Measurements from ENCODE around the gene PPP1R3D.

DNA sequence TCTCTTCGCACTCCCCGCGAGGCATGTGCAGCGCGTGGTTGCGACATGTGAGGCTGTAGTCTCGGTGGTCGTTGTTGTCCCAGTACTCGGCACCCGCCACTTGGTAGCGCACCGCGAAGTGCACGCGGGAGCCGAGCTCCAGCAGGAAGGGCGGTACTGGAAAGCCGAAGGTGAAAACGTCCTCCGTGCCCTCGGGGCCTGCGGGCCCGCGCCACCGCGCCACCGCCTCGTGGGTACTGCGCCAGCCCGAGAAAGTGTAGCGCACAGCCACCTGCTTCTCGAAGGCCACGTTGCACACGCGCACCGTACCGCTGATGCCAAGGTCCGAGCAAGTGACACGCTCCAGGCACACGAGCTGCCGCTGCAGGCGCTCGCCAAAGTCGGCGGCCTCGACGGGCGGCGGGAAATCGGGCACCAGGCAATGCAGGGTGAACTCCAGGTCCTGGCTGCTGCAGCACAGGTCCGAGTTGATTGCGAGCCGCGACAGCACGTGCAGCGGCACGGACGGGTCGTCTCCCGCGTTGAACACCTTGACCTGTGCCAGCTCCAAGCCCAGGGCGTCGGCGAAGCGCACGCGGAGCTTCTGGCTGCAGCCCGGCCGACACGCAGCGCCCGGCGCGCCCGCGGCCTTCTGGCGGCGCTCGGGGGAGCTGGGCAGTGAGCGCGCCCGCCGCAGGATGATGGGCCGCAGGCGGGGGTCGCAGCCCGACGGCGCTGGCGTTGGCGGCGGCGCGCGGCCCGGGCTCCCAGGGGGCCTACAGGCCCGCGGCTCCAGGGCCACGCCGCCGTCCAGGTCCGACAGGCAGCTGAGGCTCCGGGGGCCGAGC lies 840 bp downstream of the PPP1R3D start:
- TF ChIP-seq POLR2A (IDR thresholded peaks at IDR 0.05; ENCODE audit: low read length) (no peak), GATA1 (IDR thresholded peaks at IDR 0.05; ENCODE audit: low read depth, low read length) (no peak)

Measured in erythroblast (primary cell).